ENCODE measurements around the gene PEX5L.

- TF ChIP-seq POLR2AphosphoS5 (IDR thresholded peaks at IDR 0.05) (no peak), CTCF (IDR thresholded peaks at IDR 0.05) (no peak)
These were observed 81.5 kb downstream of the PEX5L start for GRCh38 chr3:179955286-179955685.

Data from prostate gland (tissue), 2 donors.